GM18526 (cell line): ENCODE data around the gene RPL27A.
A peak's percentile ranks its signal among the peaks of the same experiment; 100 is the strongest.

ENCODE experiments used
- POLR2A ChIP-seq: IDR thresholded peaks from 3 replicates; pipeline ENCODE4 v1.6.1; 2011; ENCODE audit not compliant: insufficient read length; ENCODE audit errors: extremely low read depth

Gene RPL27A

GRCh38 chr11:8661001-8661795 is 21.4 kb upstream of the RPL27A start:
- TF ChIP-seq POLR2A = no peak

- TF ChIP-seq POLR2A = no peak
Observed at GRCh38 chr11:8665222-8665621, 17.4 kb upstream of the RPL27A start.

GRCh38 chr11:8671193-8671612 is 11.4 kb upstream of the RPL27A start:
- no peak for TF ChIP-seq POLR2A

- TF ChIP-seq POLR2A = no peak
Observed at GRCh38 chr11:8671651-8672062, 10.9 kb upstream of the RPL27A start.

- no peak for TF ChIP-seq POLR2A
Observed at GRCh38 chr11:8672346-8672745, 10.2 kb upstream of the RPL27A start.

GRCh38 chr11:8674859-8675258 is 7.7 kb upstream of the RPL27A start:
- TF ChIP-seq POLR2A = no peak

- TF ChIP-seq POLR2A = no peak
Observed at GRCh38 chr11:8676458-8676857, 6.1 kb upstream of the RPL27A start.

GRCh38 chr11:8679006-8679405 is 3.6 kb upstream of the RPL27A start:
- TF ChIP-seq POLR2A = no peak

- no peak for TF ChIP-seq POLR2A
Observed at GRCh38 chr11:8681837-8682302, 722 bp upstream of the RPL27A start.

GRCh38 chr11:8683115-8683807 is 669 bp downstream of the RPL27A start:
- TF ChIP-seq POLR2A = no peak

GRCh38 chr11:8684600-8685290 is 2.2 kb downstream of the RPL27A start:
- TF ChIP-seq POLR2A = no peak

- TF ChIP-seq POLR2A = no peak
Observed at GRCh38 chr11:8685306-8685705, 2.7 kb downstream of the RPL27A start.

- no peak for TF ChIP-seq POLR2A
Observed at GRCh38 chr11:8685820-8686219, 3.2 kb downstream of the RPL27A start.

GRCh38 chr11:8686325-8686724 is 3.7 kb downstream of the RPL27A start:
- TF ChIP-seq POLR2A = no peak

- peak; percentile 94 for TF ChIP-seq POLR2A
Observed at GRCh38 chr11:8688414-8689362, 6.1 kb downstream of the RPL27A start.
